KMS-11 (cell line): Measurements from ENCODE around the gene SGTA.

ENCODE experiments used
- H2AFZ ChIP-seq: fragments of 200-600 bp; sonication (generic); 2 replicates; pipeline ENCODE4 v1.6.1; 2016; ENCODE audit warnings: antibody characterized with exemption, mixed run types, low read depth
- H3K27ac ChIP-seq: fragments of 200-600 bp; sonication (generic); 2 replicates; pipeline ENCODE4 v1.6.1; 2016; ENCODE audit warnings: mild to moderate bottlenecking, mixed run types
- H3K27me3 ChIP-seq: fragments of 200-600 bp; sonication (generic); 2 replicates; pipeline ENCODE4 v1.6.1; 2017; ENCODE audit warnings: mild to moderate bottlenecking, low read depth, mixed run types, moderate library complexity; ENCODE audit not compliant: insufficient read depth
- H3K36me3 ChIP-seq: fragments of 200-600 bp; sonication (generic); 2 replicates; pipeline ENCODE4 v1.6.1; 2017; ENCODE audit warnings: mild to moderate bottlenecking, mixed run types; ENCODE audit not compliant: insufficient read depth
- H3K4me1 ChIP-seq: fragments of 200-600 bp; sonication (generic); 2 replicates; pipeline ENCODE4 v1.6.1; 2016; ENCODE audit warnings: mild to moderate bottlenecking, low read depth, mixed run types; ENCODE audit not compliant: poor library complexity, severe bottlenecking
- H3K4me2 ChIP-seq: fragments of 200-600 bp; sonication (generic); 2 replicates; pipeline ENCODE4 v1.7.0; 2016; ENCODE audit warnings: mild to moderate bottlenecking, mixed run types
- H3K4me3 ChIP-seq: fragments of 200-600 bp; sonication (generic); IDR thresholded peaks from 2 replicates; pipeline ENCODE4 v1.6.1; 2017; ENCODE audit warnings: low read depth, low read length, mixed read lengths; ENCODE audit not compliant: insufficient read depth
- H3K79me2 ChIP-seq: fragments of 200-600 bp; sonication (generic); 2 replicates; pipeline ENCODE4 v1.6.1; 2016; ENCODE audit warnings: low read depth, mixed run types; ENCODE audit not compliant: insufficient read depth
- H3K9ac ChIP-seq: fragments of 200-600 bp; sonication (generic); 2 replicates; pipeline ENCODE4 v1.6.1; 2016; ENCODE audit warnings: mild to moderate bottlenecking, mixed run types
- H4K20me1 ChIP-seq: fragments of 200-600 bp; sonication (generic); 2 replicates; pipeline ENCODE4 v1.6.1; 2016; ENCODE audit warnings: mild to moderate bottlenecking, mixed run types; ENCODE audit not compliant: insufficient read depth
- TF ChIP-seq, protein P1 (sequence below): fragments of 200-600 bp; sonication (generic); conservative IDR thresholded peaks from 2 replicates; pipeline ENCODE4 v1.6.1; 2017; ENCODE audit warnings: low read depth, mild to moderate bottlenecking, antibody characterized with exemption, low read length, moderate library complexity, mixed read lengths

SGTA gene

DNA sequence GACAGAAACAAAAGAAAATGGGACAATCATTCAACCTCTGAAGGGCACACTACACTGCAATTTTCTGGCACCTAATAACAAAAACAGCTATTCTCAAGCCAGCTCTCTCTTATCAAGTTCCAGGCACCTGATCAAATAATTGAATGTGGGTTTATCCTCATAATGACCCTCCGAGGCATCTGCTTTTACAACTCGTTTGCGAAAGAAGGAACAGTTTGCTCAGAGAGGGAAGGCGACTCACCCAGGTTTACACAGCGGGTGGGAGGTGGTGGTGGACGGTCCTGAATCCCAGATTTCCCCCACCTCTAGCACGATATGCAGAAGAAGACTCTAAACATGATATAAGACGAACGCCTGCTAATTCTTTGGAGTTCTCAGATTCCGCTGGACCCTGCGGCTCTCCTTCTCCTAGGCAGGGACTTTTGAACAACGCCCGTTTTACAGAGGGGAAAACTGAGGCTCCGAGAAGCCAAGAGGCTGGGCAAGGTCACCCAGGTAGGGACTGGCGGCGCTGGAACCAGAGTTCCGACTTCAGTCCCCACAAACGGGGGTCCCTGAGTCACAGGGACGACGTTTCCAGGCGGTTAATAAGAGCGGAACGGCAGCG is 641 bp downstream of the SGTA start:
- Histone ChIP-seq H3K4me3 (peak overlapping the region; percentile 53), H3K4me2 (peak overlapping the region; percentile 54), H4K20me1 (peaks cover 4% of the 10 kb centered on the region; the same call in 1 of the 2 replicates), H3K4me1 (peaks cover 28% of the 10 kb centered on the region), H3K9ac (peak overlapping the region; percentile 91), H3K27me3 (no peaks in the 10 kb centered on the region), H3K36me3 (no peaks in the 10 kb centered on the region), H2AFZ (peak overlapping the region; percentile 62), H3K27ac (peak overlapping the region; percentile 59), H3K79me2 (peaks cover 77% of the 10 kb centered on the region)
- TF ChIP-seq, protein P1, sequence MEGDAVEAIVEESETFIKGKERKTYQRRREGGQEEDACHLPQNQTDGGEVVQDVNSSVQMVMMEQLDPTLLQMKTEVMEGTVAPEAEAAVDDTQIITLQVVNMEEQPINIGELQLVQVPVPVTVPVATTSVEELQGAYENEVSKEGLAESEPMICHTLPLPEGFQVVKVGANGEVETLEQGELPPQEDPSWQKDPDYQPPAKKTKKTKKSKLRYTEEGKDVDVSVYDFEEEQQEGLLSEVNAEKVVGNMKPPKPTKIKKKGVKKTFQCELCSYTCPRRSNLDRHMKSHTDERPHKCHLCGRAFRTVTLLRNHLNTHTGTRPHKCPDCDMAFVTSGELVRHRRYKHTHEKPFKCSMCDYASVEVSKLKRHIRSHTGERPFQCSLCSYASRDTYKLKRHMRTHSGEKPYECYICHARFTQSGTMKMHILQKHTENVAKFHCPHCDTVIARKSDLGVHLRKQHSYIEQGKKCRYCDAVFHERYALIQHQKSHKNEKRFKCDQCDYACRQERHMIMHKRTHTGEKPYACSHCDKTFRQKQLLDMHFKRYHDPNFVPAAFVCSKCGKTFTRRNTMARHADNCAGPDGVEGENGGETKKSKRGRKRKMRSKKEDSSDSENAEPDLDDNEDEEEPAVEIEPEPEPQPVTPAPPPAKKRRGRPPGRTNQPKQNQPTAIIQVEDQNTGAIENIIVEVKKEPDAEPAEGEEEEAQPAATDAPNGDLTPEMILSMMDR: no peak

DNA sequence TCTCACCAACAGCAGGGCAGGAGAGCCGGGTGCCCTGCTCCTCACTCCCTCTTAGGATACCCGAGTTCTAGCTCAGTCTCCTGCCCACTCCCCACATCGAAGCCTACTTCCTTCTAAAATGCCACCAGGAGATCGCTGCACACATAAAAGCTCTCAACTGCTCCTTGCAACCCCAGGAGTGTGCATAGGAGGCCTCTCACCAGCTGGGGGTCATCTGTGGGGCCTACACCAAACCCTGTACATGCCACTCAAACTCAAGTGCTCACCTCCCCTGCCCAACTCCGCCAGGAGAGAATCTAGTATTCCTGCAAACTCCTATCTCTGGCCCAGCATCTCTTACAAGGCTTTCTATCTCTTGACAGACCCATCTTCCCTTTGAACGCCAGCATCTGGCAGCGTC is 2.8 kb downstream of the SGTA start:
- Histone ChIP-seq H3K4me2 (no peak overlapping the region), H4K20me1 (peaks cover 4% of the 10 kb centered on the region; the same call in 1 of the 2 replicates), H3K27me3 (no peaks in the 10 kb centered on the region), H3K9ac (no peak overlapping the region), H3K79me2 (peaks cover 78% of the 10 kb centered on the region), H3K4me3 (no peak overlapping the region), H2AFZ (no peak overlapping the region), H3K36me3 (no peaks in the 10 kb centered on the region), H3K27ac (no peak overlapping the region), H3K4me1 (peaks cover 24% of the 10 kb centered on the region)
- TF ChIP-seq, protein P1: no peak

DNA sequence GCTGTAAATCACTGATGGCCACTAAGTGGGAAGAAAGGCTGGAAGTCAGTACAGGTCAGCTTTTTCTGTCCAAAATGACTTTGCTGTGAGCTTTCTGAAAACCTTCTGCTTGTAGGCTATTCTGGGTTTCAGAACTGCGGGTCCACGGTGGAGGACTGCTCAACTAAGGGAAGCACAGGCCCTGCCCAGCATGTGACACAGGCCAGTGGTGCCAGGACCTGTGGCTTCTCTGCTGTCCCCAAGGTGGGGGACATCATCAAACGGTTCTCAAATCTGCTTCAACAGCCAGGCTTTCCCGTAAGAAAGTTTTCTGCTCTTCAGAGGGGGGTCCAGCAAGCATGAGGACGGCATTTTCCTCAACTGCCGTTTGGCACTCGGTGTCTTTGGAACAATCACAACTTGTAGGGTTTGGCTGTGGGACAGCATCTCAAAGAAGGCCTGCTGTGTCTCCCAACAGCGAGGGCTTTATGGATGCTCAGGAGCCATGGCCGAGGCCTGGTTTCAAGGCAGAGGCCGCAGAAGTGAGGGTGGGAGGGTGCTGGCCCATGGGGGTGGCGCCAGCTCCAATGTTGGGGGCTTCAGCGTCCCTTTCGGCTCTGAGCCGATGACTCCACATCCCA is 3.8 kb downstream of the SGTA start:
- H4K20me1 ChIP-seq: peaks cover 4% of the 10 kb centered on the region; the same call in 1 of the 2 replicates
- TF ChIP-seq, protein P1: no peak
- H3K4me1 ChIP-seq: peaks cover 16% of the 10 kb centered on the region
- no peaks in the 10 kb centered on the region for H3K36me3 ChIP-seq
- no peak overlapping the region for H3K9ac ChIP-seq
- H3K4me3 ChIP-seq: no peak overlapping the region
- no peak overlapping the region for H2AFZ ChIP-seq
- H3K27me3 ChIP-seq: no peaks in the 10 kb centered on the region
- H3K27ac ChIP-seq: no peak overlapping the region
- no peak overlapping the region for H3K4me2 ChIP-seq
- peaks cover 89% of the 10 kb centered on the region for H3K79me2 ChIP-seq

DNA sequence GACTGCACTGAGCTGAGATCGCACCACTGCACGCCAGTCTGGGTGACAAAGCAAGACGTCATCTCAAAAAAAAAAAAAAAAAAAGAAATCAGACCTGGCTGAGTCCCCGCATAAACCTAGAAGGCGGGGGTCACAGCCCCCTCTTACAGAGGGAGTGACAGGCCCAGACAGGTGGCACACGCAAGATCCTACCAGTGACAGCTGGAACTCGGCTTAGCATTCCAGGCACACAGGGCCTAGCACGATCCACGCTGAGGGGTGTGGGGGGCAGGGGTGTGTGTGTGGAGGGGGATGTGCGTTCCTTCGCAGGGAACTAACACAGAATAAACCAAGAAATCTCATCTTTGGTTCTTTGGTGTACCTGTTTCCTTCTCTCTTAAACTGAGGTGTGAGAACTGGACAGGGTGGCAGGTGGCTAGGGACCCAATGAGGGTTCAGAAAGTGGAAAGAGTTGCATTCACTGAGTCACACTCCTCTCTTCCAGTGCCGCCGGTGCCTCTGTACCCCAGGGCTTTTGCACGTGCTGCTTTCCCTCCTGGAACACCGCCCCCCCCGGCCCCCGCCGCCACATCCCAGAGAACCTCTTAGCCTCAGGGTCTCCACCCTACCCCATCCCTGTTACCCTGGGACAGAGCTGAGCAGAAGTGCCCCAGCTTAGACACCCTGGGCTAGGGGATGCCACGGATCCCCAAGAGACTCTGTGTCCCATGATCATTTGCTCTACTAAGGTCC is 5.0 kb downstream of the SGTA start:
- Histone ChIP-seq H4K20me1 (peaks cover 4% of the 10 kb centered on the region; the same call in 1 of the 2 replicates), H3K79me2 (peaks cover 94% of the 10 kb centered on the region), H3K4me1 (peaks cover 10% of the 10 kb centered on the region), H3K27ac (no peak overlapping the region), H3K4me3 (no peak overlapping the region), H3K4me2 (no peak overlapping the region), H3K9ac (no peak overlapping the region), H3K36me3 (no peaks in the 10 kb centered on the region), H3K27me3 (no peaks in the 10 kb centered on the region), H2AFZ (no peak overlapping the region)
- TF ChIP-seq, protein P1: no peak
